Effector CD4-positive, alpha-beta T cell (primary cell): ENCODE data around the gene RFX7.

Source experiments
- DNase-seq: peaks from one replicate; pipeline ENCODE4 v3.0.0-alpha.2; 2020

The RFX7 gene

DNA sequence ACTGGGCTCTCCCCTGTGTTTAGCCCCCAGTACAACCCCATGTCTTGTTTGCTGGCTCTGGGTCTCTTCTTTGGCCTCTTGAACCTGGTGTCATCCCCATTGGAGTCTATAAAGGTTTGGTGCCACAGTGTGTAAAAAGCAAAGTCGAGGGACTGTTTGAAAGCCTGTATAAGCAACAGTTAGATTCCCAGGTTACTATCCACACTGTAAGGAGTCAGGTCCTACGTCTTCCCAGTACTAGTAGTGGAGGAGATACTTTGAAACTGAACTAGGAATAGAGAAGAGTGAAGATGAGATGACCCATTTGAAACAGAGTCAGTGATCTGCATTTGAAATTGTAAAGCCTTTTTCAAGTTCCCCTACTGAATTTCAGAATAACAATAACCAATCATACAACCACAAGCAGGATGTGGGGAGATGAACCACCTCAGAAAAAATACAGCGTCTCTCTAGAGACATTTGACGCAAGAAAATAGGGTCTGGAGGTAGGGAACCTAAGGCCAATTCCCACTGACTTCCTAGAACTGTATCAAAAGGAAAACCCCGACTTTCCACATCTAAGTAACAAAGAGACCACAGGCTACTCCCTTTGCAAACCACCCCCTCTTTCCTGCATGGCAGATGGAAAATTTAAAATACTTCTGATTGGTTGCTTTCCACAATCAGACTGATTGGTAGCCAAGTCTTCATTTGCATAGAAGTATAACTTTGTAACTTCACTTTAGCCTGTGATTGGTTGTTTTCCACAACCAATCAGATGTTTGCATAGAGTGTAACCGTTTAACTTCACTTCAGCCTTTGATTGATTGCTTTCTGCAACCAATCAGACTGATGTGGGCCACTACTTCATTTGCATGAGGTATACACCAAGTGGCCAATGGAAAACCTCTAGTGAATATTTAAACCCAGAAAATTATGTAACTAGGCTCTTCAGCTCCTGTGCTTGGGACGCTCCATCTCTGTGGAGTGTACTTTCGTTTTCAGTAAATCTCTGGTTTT lies 200.4 kb downstream of the RFX7 start:
- DNase-seq: peak; percentile 39

DNA sequence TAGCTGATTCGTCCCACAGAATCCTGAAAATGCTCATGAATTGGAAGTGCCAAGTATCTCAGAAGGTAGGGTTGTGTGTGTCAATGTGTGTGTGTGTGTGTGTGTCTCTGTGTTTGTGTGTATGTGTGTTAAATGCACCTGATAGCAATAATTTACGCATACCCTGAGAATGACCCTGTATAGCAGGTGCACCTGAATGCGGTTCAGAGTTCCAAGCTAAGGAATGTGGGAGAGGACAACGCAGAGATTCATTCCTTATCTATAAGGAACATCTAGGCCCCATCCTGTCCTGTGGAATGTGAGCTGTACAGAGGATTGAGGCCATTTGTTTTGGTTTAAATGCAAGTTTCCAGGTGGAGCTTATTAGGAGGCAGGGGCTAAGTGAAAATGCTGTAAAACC lies 201.2 kb downstream of the RFX7 start:
- DNase-seq: no peak

GRCh38 chr15:56042031-56042430 lies 201.6 kb downstream of the RFX7 start:
- DNase-seq: no peak

DNA sequence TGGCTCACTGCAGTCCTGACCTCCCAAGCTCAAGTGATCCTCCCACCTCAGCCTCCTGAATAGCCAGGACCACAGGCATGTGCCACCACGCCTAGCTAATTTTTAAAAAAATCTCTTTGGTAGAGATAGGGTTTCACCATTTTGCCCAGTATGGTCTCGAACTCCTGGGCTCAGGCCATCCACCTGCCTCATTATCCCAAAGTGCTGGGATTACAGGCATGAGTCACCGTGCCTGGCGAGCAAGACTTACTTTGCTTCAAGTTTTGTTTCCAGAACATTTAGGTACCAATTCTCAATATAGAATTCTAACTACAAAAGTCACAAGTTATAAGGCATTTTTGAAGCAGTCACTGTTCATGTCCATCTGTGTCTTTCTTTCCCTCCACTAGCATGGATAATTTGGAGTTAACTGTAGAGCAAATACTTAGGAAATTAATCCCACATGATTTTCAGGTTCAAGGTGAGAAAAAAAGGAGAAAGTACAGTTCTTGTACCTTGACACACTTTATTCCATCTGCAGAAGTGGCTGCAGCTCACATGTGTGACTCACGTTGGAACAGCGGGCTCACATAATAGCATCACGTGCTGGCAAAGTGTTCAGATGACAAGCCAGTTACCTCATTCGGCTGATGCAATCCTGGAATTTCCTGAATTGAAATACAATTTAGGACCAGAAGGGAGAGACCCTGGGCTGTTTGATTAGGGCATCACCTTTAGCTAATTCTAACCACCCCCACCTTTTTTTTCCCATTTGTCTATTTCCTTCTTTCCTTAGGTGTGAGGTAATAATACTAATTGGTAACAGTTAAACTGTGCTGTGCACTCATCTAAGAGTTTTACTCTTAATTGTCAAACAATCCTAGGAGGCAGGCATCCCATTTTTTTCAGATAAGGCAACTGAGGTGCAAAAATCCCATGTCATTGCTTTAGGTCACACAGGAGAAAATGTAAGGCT lies 203.3 kb downstream of the RFX7 start:
- DNase-seq: no peak

DNA sequence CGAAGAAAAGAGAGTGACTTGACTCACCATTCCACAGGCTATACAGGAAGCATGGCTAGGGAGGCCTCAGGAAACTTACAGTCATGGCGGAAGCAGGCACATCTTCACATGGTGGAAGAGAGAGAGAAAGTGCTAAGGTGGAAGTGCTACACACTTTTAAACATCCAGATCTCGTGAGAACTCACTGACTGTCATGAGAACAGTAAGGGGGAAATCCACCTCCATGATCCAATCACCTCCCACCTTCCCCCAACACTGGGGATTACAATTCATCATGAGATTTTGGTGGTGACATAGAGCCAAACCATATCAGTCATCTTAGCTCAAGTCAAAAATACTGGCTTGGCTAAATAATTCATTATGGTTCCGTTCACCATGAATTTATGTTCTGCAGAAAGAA lies 205.0 kb downstream of the RFX7 start:
- no peak for DNase-seq

DNA sequence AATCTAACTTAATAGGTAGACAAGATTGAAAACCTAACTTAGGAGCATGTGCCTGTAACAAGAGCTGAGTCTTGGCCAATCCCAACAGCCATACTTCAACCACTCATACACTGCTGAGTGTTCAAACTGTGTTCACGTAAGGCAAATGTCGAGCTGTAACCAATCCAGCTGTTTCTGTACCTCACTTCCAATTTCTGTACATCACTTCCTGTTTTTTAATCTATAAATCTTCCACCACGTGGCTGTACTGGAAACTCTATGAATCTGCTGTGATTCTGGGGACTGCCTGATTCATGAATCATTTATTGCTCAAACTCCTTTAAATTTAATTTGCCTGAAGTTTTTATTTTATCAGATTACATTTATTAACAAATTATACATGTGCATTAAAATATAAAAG lies 205.7 kb downstream of the RFX7 start:
- DNase-seq: no peak
